GM21515 (cell line): ENCODE results near the gene BCKDHB.
"Not testable (repeated sequence)": the region's sequence is repeated elsewhere in the genome, so short reads cannot be mapped to it uniquely, and the experiment has no call there.

Source experiments
- ATAC-seq: cut with Tn5 transposase; IDR thresholded peaks from one replicate; pipeline ENCODE4 v1.9.1; 2021; ENCODE audit not compliant: unreplicated experiment

The BCKDHB gene

GRCh38 chr6:80254716-80255115 lies 148.2 kb downstream of the BCKDHB start:
- no peak for ATAC-seq

- no peak for ATAC-seq
Measured at GRCh38 chr6:80256691-80257090, 150.2 kb downstream of the BCKDHB start.

- ATAC-seq = no peak
Measured at GRCh38 chr6:80259118-80259517, 152.6 kb downstream of the BCKDHB start.

- no peak for ATAC-seq
Measured at GRCh38 chr6:80263585-80263984, 157.1 kb downstream of the BCKDHB start.

GRCh38 chr6:80268865-80269730 lies 162.6 kb downstream of the BCKDHB start:
- no peak for ATAC-seq

- no peak for ATAC-seq
Measured at GRCh38 chr6:80271074-80271473, 164.6 kb downstream of the BCKDHB start.

GRCh38 chr6:80272988-80273387 lies 166.5 kb downstream of the BCKDHB start:
- ATAC-seq = no peak

GRCh38 chr6:80276861-80277260 lies 170.4 kb downstream of the BCKDHB start:
- no peak for ATAC-seq

- ATAC-seq = no peak
Measured at GRCh38 chr6:80277501-80277900, 171.0 kb downstream of the BCKDHB start.

- peak; percentile 59 for ATAC-seq
Measured at GRCh38 chr6:80280262-80281010, 174.0 kb downstream of the BCKDHB start.

- ATAC-seq = no peak
Measured at GRCh38 chr6:80282913-80283554, 176.6 kb downstream of the BCKDHB start.

GRCh38 chr6:80287112-80287511 lies 180.6 kb downstream of the BCKDHB start:
- no peak for ATAC-seq

- no peak for ATAC-seq
Measured at GRCh38 chr6:80287607-80288006, 181.1 kb downstream of the BCKDHB start.

- no peak for ATAC-seq
Measured at GRCh38 chr6:80289727-80290126, 183.3 kb downstream of the BCKDHB start.

GRCh38 chr6:80294531-80294930 lies 188.1 kb downstream of the BCKDHB start:
- not testable (repeated sequence) for ATAC-seq

- no peak for ATAC-seq
Measured at GRCh38 chr6:80302716-80303115, 196.2 kb downstream of the BCKDHB start.

- no peak for ATAC-seq
Measured at GRCh38 chr6:80304014-80304413, 197.5 kb downstream of the BCKDHB start.

GRCh38 chr6:80314531-80314930 lies 208.1 kb downstream of the BCKDHB start:
- no peak for ATAC-seq

- no peak for ATAC-seq
Measured at GRCh38 chr6:80316686-80317231, 210.3 kb downstream of the BCKDHB start.

GRCh38 chr6:80319196-80319595 lies 212.7 kb downstream of the BCKDHB start:
- no peak for ATAC-seq

- no peak for ATAC-seq
Measured at GRCh38 chr6:80321011-80321410, 214.5 kb downstream of the BCKDHB start.
